Measurements from ENCODE around the gene EPHB4. TPM values are rescaled to one million over a fixed set of nuclear protein-coding genes. Genes with fewer than 3 reads are reported as not detected.

Gene EPHB4
- total RNA-seq, 1 experiment from 2014 or later: 135 TPM

- no peak overlapping the region for H2AK5ac ChIP-seq (ENCODE audit: insufficient read length, low read length)
- H3K4me3 Mint-ChIP-seq: no peak overlapping the region
- WGBS (ENCODE audit: extremely low coverage, insufficient read length, low lambda C conversion rate): no CpG with 5 or more reads among the region's 19 CpGs
Measured at GRCh38 chr7:100759357-100760171, 67.8 kb downstream of the EPHB4 start.

More at GRCh38 chr7:100759357-100760171, 67.8 kb downstream of the EPHB4 start:
- Histone ChIP-seq H3K9ac (ENCODE audit: extremely low read depth, insufficient read length, low read length) (no peak overlapping the region), H3K23me2 (ENCODE audit: insufficient read length, low read depth, low read length, poor library complexity, severe bottlenecking) (no peaks in the 10 kb centered on the region), H4K20me1 (ENCODE audit: control insufficient read depth, insufficient read depth, insufficient read length) (no peaks in the 10 kb centered on the region), H3K4me1 (ENCODE audit: insufficient read depth, low read length) (no peaks in the 10 kb centered on the region), H2BK120ac (ENCODE audit: low read depth, low read length, poor library complexity, severe bottlenecking) (no peak overlapping the region), H4K5ac (ENCODE audit: insufficient read length, low read depth, low read length) (no peak overlapping the region), H3K4ac (ENCODE audit: low read depth, low read length) (no peak overlapping the region), H3K23ac (ENCODE audit: insufficient read length, low read depth, low read length) (no peak overlapping the region), H3K27ac (ENCODE audit: insufficient read length, low read depth, low read length) (no peak overlapping the region), H3K79me2 (ENCODE audit: insufficient read depth, low read length) (no peaks in the 10 kb centered on the region), H3K4me2 (ENCODE audit: insufficient read depth, insufficient read length, low read length) (no peak overlapping the region), H3K9me3 (ENCODE audit: control insufficient read depth, low read depth, low read length) (no peaks in the 10 kb centered on the region), H2BK5ac (ENCODE audit: insufficient read length, low read length) (no peak overlapping the region), H2AFZ (ENCODE audit: low read length) (no peak overlapping the region), H3K14ac (ENCODE audit: insufficient read depth, low read length) (no peak overlapping the region), H3K79me1 (ENCODE audit: insufficient read depth, low read depth, low read length, poor library complexity, severe bottlenecking) (no peaks in the 10 kb centered on the region), H2BK20ac (ENCODE audit: low read depth, low read length, poor library complexity, severe bottlenecking) (no peak overlapping the region), H2BK15ac (ENCODE audit: low read depth, low read length) (no peak overlapping the region), H3T11ph (ENCODE audit: low read length) (no peak overlapping the region), H3K18ac (ENCODE audit: insufficient read length, low read depth, low read length) (no peak overlapping the region), H4K8ac (replicated peaks; ENCODE audit: insufficient read length, low read depth, low read length) (no peak overlapping the region), H3K27me3 (ENCODE audit: insufficient read depth, low read length) (no peaks in the 10 kb centered on the region), H4K91ac (ENCODE audit: insufficient read length, low read depth, low read length) (no peak overlapping the region), H2BK12ac (ENCODE audit: insufficient read length, low read depth, low read length) (no peak overlapping the region), H3K56ac (ENCODE audit: insufficient read length, low read depth, low read length) (no peak overlapping the region)
- H3K27me3 Mint-ChIP-seq (ENCODE audit: low read depth): peaks cover 6% of the 10 kb centered on the region; the same call in 1 of the 2 replicates
- DNase-seq: no peak
- H3K4me1 Mint-ChIP-seq: peaks cover 0 to 11% of the 10 kb centered on the region in 2 experiments; a peak in 2 of 4 replicates
- H3K27ac Mint-ChIP-seq: no peak overlapping the region
- H3K36me3 Mint-ChIP-seq (ENCODE audit: insufficient read depth in 1 of 3, low read depth in 3 of 3): no peaks in the 10 kb centered on the region
- no peaks in the 10 kb centered on the region for H3K9me3 Mint-ChIP-seq
- no peak for TF ChIP-seq CTCF (conservative IDR thresholded peaks at IDR 0.05)
